ENCODE measurements around the gene EMX2. TPM values are rescaled to one million over a fixed set of nuclear protein-coding genes. Genes with fewer than 3 reads are reported as not detected.

Gene EMX2
- total and polyA plus RNA-seq, 2 experiments from 2014 or later, result not detected

DNA sequence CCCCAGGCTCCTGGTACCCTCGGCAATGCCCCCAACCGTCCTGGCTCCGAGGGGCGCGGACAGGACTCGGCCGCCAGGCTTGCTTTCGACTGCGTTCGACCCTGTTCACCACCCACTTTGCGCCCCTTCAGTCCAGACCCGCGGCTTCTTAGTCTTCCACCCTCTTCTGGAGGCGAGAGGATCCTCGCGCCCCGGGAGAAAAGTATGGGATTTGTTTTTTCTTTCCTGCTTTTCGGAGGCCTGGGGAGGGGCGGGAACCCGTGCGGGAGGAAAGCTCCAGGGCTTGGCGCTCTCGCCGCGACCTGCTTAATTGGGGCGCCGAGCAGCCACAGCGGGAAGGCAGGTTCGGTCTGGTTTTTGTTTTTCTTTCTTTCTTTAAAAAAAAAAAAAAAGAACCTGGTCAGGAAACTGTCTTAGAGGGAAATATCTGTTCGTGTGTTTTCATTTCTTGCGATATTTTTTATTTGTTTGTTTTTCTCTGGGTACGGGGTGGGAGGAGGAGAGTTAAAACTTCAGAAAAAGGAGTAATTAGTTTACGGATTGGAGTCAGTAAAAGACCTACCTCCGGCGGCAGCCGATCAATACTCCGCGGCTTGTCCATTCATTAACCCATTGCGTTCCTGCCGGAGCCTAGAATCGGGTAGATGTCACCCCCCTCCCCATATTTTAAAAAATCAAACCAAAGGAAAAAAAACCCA lies 1.6 kb downstream of the EMX2 start:
- peaks cover 97% of the 10 kb centered on the region for H3K27me3 Mint-ChIP-seq (ENCODE audit: insufficient read depth, low read depth, poor library complexity)
- peak; percentile 40 for DNase-seq (ENCODE audit: low spot score)
- Histone ChIP-seq H4K20me1 (replicated peaks; ENCODE audit: insufficient read depth) (peaks cover 17% of the 10 kb centered on the region), H3K79me2 (replicated peaks; ENCODE audit: insufficient read depth) (no peaks in the 10 kb centered on the region), H3K36me3 (ENCODE audit: insufficient read depth) (no peaks in the 10 kb centered on the region), H3K4me1 (ENCODE audit: insufficient read depth) (peaks cover 57% of the 10 kb centered on the region), H3K27me3 (ENCODE audit: insufficient read depth) (peaks cover 100% of the 10 kb centered on the region), H3K4me2 (peak overlapping the region; percentile 94), H3K9me2 (ENCODE audit: insufficient read depth) (no peaks in the 10 kb centered on the region), H3F3A (replicated peaks; ENCODE audit: low read depth) (0 out of 2 replicates have a peak, but pooled peaks cover 3% of the 10 kb centered on the region), H3K27ac (ENCODE audit: low read depth) (no peak overlapping the region), H3K4me3 (peak overlapping the region; percentile 68), H2AFZ (peak overlapping the region; percentile 88)
- peaks cover 49% of the 10 kb centered on the region for H3K4me1 Mint-ChIP-seq
- H3K4me3 Mint-ChIP-seq, result peak overlapping the region; percentile 71
- peaks cover 5% of the 10 kb centered on the region; the same call in 2 of the 3 replicates for H3K9me3 Mint-ChIP-seq
- no peaks in the 10 kb centered on the region; the same call in 1 of the 3 replicates for H3K36me3 Mint-ChIP-seq (ENCODE audit: low read depth)
- peak; percentile 28 for TF ChIP-seq EZH2 (IDR thresholded peaks at IDR 0.05; ENCODE audit: low read depth, unreplicated experiment)
- TF ChIP-seq, protein P1, sequence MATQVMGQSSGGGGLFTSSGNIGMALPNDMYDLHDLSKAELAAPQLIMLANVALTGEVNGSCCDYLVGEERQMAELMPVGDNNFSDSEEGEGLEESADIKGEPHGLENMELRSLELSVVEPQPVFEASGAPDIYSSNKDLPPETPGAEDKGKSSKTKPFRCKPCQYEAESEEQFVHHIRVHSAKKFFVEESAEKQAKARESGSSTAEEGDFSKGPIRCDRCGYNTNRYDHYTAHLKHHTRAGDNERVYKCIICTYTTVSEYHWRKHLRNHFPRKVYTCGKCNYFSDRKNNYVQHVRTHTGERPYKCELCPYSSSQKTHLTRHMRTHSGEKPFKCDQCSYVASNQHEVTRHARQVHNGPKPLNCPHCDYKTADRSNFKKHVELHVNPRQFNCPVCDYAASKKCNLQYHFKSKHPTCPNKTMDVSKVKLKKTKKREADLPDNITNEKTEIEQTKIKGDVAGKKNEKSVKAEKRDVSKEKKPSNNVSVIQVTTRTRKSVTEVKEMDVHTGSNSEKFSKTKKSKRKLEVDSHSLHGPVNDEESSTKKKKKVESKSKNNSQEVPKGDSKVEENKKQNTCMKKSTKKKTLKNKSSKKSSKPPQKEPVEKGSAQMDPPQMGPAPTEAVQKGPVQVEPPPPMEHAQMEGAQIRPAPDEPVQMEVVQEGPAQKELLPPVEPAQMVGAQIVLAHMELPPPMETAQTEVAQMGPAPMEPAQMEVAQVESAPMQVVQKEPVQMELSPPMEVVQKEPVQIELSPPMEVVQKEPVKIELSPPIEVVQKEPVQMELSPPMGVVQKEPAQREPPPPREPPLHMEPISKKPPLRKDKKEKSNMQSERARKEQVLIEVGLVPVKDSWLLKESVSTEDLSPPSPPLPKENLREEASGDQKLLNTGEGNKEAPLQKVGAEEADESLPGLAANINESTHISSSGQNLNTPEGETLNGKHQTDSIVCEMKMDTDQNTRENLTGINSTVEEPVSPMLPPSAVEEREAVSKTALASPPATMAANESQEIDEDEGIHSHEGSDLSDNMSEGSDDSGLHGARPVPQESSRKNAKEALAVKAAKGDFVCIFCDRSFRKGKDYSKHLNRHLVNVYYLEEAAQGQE (IDR thresholded peaks at IDR 0.05; ENCODE audit: unreplicated experiment), result no peak
- no peak for TF ChIP-seq POLR2AphosphoS5 (IDR thresholded peaks at IDR 0.05; ENCODE audit: low read depth)
- no peak for TF ChIP-seq CTCF (conservative IDR thresholded peaks at IDR 0.05; ENCODE audit: low read depth in 2 of 2)
- peak; percentile 24 for TF ChIP-seq EZH2phosphoT487 (IDR thresholded peaks at IDR 0.05; ENCODE audit: unreplicated experiment)
- no peak for TF ChIP-seq ZNF331 (CRISPR knock-in tag; IDR thresholded peaks at IDR 0.05; ENCODE audit: low read depth)
- TF ChIP-seq NANOG (IDR thresholded peaks at IDR 0.05; ENCODE audit: borderline replicate concordance), result no peak
- no peak for TF ChIP-seq CREB1 (CRISPR knock-in tag; IDR thresholded peaks at IDR 0.05; ENCODE audit: low read depth)
- TF ChIP-seq JUNB (IDR thresholded peaks at IDR 0.05; ENCODE audit: unreplicated experiment), result no peak
- ATAC-seq, result no peak; the same call in 2 of the 3 replicates
- no peak overlapping the region for H3K27ac Mint-ChIP-seq
